Panc1 (cell line): ENCODE measurements around the gene CLCN1. TPM values are rescaled to one million over a fixed set of nuclear protein-coding genes. Genes with fewer than 3 reads are reported as not detected.

Source experiments
- ATAC-seq: fragments of 200-7000 bp; cut with Tn5 transposase; 2 replicates; pipeline ENCODE4 v1.9.1; 2020; ENCODE audit warnings: mild to moderate bottlenecking, moderate library complexity
- BruUV-seq: library from RNA; stranded (reverse); fragments of 400-500 nt; replicated peaks from 2 replicates; lab custom pipeline; 2021; lab: Mats Ljungman, UMichigan
- CTCF ChIA-PET: fragments of 300-600 bp; sonication (Branson Sonifier 250); formaldehyde crosslinking; loops from one replicate; lab custom pipeline; 2022; ENCODE audit warnings: antibody characterized with exemption; lab: Charles Lee
- POLR2A ChIA-PET: fragments of 300-600 bp; sonication (Branson Sonifier 250); formaldehyde crosslinking; loops from one replicate; lab custom pipeline; 2022; ENCODE audit warnings: antibody characterized with exemption; lab: Charles Lee
- DNase-seq: peaks from one replicate; pipeline ENCODE4 v3.0.0-alpha.2; 2010; ENCODE audit warnings: low read depth, low spot score
- H3K27ac ChIP-seq: 2 replicates; pipeline ENCODE4 v1.5.1; 2011; ENCODE audit warnings: mild to moderate bottlenecking, low read length, inconsistent platforms
- H3K27me3 ChIP-seq: fragments of 200-500 bp; sonication (Bioruptor generic); 2 replicates; pipeline ENCODE4 v1.6.0; 2014; ENCODE audit warnings: low read length, inconsistent platforms; ENCODE audit not compliant: control insufficient read depth, insufficient read depth
- H3K36me3 ChIP-seq: fragments of 200-500 bp; sonication (Bioruptor generic); 2 replicates; pipeline ENCODE4 v1.5.1; 2014; ENCODE audit warnings: inconsistent platforms, mild to moderate bottlenecking, low read length, moderate library complexity; ENCODE audit not compliant: control insufficient read depth, insufficient read depth
- H3K4me1 ChIP-seq: 2 replicates; pipeline ENCODE4 v1.5.1; 2011; ENCODE audit warnings: inconsistent platforms, mild to moderate bottlenecking, low read length, moderate library complexity; ENCODE audit not compliant: control insufficient read depth, insufficient read depth
- H3K4me3 ChIP-seq, 2 experiments: 2 replicates each; pipeline ENCODE4 v1.5.1; 2011 to 2012; ENCODE audit warnings: low read depth in 2 of 2, low read length in 2 of 2, mild to moderate bottlenecking in 2 of 2, inconsistent platforms in 1 of 2, moderate library complexity in 1 of 2
- H3K9me3 ChIP-seq: fragments of 200-500 bp; sonication (Bioruptor generic); 2 replicates; pipeline ENCODE4 v1.5.1; 2014; ENCODE audit warnings: low read depth, mild to moderate bottlenecking, inconsistent platforms, low read length, moderate library complexity; ENCODE audit not compliant: control insufficient read depth, insufficient read depth
- POLR2AphosphoS5 ChIP-seq: IDR thresholded peaks from 2 replicates; pipeline ENCODE4 v1.6.1; 2012; ENCODE audit warnings: mild to moderate bottlenecking, low read depth, low read length, moderate library complexity
- SIN3A ChIP-seq: IDR thresholded peaks from 2 replicates; pipeline ENCODE4 v1.6.1; 2012; ENCODE audit warnings: low read depth, mild to moderate bottlenecking, low read length, moderate library complexity, borderline replicate concordance; ENCODE audit not compliant: insufficient read depth
- TCF7L2 ChIP-seq: IDR thresholded peaks from 2 replicates; pipeline ENCODE4 v1.6.1; 2011; ENCODE audit warnings: mild to moderate bottlenecking, low read depth, low read length, inconsistent platforms
- in situ Hi-C: cut with HindIII; loops from 2 replicates; pipeline ENCODE4 v1.10.0; 2016; ENCODE audit warnings: low sequenced_read_pairs, low pct_unique_long_range_greater_than_20kb
- intact Hi-C: fragments of 100-400 bp; cut with micrococcal nuclease; formaldehyde crosslinking; loops from one replicate; pipeline ENCODE4 v1.10.0; 2022; ENCODE audit not compliant: unreplicated experiment
- total RNA-seq: library from RNA; stranded (reverse); gene quantifications from one replicate; pipeline ENCODE4 v1.2.1, GENCODE V29; 2021; ENCODE audit not compliant: unreplicated experiment
- TF ChIP-seq, protein P1 (sequence below), 2 experiments: IDR thresholded peaks; 2 replicates each; pipeline ENCODE4 v1.6.1; 2011 to 2012; ENCODE audit warnings: low read depth in 2 of 2, control low read depth in 1 of 2, low read length in 1 of 2, mild to moderate bottlenecking in 1 of 2, moderate library complexity in 1 of 2; ENCODE audit not compliant: insufficient read depth in 1 of 2
- TF ChIP-seq, protein P2 (sequence below): fragments of 450-650 bp; IDR thresholded peaks from 2 replicates; pipeline ENCODE4 v1.5.1; 2017; ENCODE audit warnings: mild to moderate bottlenecking

CLCN1 gene
- total RNA-seq, 1 experiment from 2014 or later, result 0.15 TPM

DNA sequence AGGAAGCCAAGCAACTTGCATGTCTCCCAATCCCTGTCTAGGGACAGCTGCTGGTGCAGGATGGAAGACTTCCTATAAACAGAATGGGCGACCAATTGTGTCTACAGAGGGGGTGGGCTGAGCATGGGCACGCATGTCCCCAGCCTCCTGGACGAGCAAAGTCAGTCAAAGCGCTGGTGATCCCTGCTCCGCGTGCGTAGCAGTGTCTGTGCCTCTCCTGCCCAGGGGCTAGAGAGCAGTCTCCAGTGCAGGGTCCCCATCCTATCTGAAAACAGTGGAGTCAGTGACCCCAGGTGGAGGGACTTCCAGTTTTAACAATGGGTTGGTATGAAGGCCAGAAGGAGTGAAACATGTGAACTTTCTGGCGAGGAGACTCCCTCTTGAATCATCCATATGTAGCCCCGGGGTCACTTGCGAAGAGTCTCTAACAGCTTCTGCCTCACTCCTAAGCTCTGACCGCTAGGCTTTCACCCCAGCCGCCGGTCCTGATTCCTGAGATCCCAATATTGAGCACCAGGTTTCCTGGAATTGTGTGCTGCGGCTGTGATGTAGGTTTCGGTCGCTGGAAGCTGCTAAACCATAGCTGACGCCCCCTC lies 28.5 kb upstream of the CLCN1 start:
- ATAC-seq, result no peak
- BruUV-seq, result TSS peak; percentile 88

DNA sequence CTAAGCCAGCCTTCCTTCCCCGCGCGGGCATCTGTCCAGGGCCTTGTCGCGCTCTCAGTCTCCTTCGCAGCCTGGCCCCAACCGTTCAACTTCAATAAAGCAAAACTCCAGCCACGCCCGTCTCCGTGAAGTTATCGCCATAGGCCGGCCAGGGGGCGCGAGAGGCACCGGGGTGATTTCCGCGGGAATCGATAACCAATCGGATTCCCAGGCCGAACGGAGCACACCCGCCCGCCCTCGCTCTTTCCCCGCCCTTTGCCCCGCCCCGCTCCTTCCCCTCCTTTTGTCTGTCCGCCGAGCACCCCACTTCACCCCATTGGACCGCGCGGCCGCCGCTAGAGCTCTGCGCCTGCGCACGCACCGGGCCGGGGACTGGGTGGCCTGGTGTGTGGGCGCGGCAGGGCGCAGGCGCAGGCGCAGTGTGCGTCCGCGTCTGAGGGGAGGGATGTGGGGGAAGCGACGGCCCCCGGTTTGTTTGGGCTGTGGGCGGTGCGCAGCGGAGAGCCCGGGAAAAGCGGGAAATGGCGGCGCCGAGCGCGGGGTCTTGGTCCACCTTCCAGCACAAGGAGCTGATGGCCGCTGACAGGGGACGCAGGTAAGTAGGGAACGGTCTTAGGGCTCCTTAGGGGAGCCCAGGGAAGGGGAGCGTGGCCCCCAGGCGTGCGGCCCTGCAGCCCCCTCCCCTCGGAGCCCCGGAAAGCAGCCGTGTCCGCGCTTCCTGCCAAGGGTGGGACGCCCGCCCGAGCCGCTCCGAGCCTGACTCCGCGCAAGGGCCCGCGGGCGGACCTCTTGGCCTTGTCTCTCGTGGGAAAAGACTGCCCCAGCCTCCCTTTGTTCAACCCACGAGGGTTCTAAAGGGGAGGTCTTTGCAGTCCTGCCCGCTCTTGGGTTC lies 27.7 kb upstream of the CLCN1 start, which contains the start of gene CASP2:
CASP2 (plus strand) TSS at position 417 of the 892 bp plus-strand sequence; CDS start at position 522, 105 bp downstream.
- DNase-seq (peak; percentile 72), ATAC-seq (peak; percentile 96)
- Histone ChIP-seq H3K9me3 (peaks cover 4% of the 10 kb centered on the region; the same call in 1 of the 2 replicates), H3K36me3 (peaks cover 7% of the 10 kb centered on the region), H3K4me1 (peaks cover 24% of the 10 kb centered on the region), H3K27ac (peak within 1 kb of the TSS; percentile 96), H3K4me3 (peak within 1 kb of the TSS; percentile 97 to 98), H3K27me3 (no peaks in the 10 kb centered on the region)
- no TSS peak for BruUV-seq
- intact Hi-C loops (no loop called here), in situ Hi-C loops (no loop called here)
- ChIA-PET POLR2A (interaction anchor here (0.6 to 0.7 kb wide), 3 partner anchors 11 to 92 kb away, joined by 3 to 10 read pairs (median 6); no protein-coding TSS in a partner anchor), CTCF (interaction anchor here (0.9 kb wide), 1 partner anchor 25 kb away, joined by 8 read pairs; the partner anchor contains the start of gene GSTK1)
- TF ChIP-seq, protein P1, sequence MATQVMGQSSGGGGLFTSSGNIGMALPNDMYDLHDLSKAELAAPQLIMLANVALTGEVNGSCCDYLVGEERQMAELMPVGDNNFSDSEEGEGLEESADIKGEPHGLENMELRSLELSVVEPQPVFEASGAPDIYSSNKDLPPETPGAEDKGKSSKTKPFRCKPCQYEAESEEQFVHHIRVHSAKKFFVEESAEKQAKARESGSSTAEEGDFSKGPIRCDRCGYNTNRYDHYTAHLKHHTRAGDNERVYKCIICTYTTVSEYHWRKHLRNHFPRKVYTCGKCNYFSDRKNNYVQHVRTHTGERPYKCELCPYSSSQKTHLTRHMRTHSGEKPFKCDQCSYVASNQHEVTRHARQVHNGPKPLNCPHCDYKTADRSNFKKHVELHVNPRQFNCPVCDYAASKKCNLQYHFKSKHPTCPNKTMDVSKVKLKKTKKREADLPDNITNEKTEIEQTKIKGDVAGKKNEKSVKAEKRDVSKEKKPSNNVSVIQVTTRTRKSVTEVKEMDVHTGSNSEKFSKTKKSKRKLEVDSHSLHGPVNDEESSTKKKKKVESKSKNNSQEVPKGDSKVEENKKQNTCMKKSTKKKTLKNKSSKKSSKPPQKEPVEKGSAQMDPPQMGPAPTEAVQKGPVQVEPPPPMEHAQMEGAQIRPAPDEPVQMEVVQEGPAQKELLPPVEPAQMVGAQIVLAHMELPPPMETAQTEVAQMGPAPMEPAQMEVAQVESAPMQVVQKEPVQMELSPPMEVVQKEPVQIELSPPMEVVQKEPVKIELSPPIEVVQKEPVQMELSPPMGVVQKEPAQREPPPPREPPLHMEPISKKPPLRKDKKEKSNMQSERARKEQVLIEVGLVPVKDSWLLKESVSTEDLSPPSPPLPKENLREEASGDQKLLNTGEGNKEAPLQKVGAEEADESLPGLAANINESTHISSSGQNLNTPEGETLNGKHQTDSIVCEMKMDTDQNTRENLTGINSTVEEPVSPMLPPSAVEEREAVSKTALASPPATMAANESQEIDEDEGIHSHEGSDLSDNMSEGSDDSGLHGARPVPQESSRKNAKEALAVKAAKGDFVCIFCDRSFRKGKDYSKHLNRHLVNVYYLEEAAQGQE (IDR thresholded peaks at IDR 0.05; ENCODE audit: insufficient read depth in 1 of 2, low read depth in 2 of 2, low read length in 1 of 2), result 0 out of 4 replicates have a peak, but pooled peaks of 1 of the 2 experiments have one; percentile 22
- TF ChIP-seq TCF7L2, result no peak
- peak; percentile 72; the same call in 1 of the 2 replicates for TF ChIP-seq POLR2AphosphoS5
- TF ChIP-seq SIN3A, result no peak
- TF ChIP-seq, protein P2, sequence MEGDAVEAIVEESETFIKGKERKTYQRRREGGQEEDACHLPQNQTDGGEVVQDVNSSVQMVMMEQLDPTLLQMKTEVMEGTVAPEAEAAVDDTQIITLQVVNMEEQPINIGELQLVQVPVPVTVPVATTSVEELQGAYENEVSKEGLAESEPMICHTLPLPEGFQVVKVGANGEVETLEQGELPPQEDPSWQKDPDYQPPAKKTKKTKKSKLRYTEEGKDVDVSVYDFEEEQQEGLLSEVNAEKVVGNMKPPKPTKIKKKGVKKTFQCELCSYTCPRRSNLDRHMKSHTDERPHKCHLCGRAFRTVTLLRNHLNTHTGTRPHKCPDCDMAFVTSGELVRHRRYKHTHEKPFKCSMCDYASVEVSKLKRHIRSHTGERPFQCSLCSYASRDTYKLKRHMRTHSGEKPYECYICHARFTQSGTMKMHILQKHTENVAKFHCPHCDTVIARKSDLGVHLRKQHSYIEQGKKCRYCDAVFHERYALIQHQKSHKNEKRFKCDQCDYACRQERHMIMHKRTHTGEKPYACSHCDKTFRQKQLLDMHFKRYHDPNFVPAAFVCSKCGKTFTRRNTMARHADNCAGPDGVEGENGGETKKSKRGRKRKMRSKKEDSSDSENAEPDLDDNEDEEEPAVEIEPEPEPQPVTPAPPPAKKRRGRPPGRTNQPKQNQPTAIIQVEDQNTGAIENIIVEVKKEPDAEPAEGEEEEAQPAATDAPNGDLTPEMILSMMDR, result no peak; the same call in 1 of the 2 replicates

More for the DNA sequence above, 28.5 kb upstream of the CLCN1 start:
- peaks cover 24% of the 10 kb centered on the region for H3K4me1 ChIP-seq
- peaks cover 4% of the 10 kb centered on the region; the same call in 1 of the 2 replicates for H3K9me3 ChIP-seq
- no peaks in the 10 kb centered on the region for H3K27me3 ChIP-seq
- TF ChIP-seq TCF7L2 (no peak), SIN3A (no peak), POLR2AphosphoS5 (no peak)
- TF ChIP-seq, protein P2, result no peak
- TF ChIP-seq, protein P1 (IDR thresholded peaks at IDR 0.05; ENCODE audit: insufficient read depth in 1 of 2, low read depth in 2 of 2, low read length in 1 of 2), result no peak
- POLR2A ChIA-PET, result no interaction called here
- CTCF ChIA-PET, result interaction anchor here (0.6 to 0.9 kb wide), 2 partner anchors 24 to 82 kb away, joined by 3 to 8 read pairs; partner anchors contain the start of gene GSTK1
- peak overlapping the region; percentile 97 to 98 for H3K4me3 ChIP-seq
- intact Hi-C loops (no loop called here), in situ Hi-C loops (no loop called here)
- DNase-seq, result no peak
- H3K27ac ChIP-seq, result peak overlapping the region; percentile 85
- H3K36me3 ChIP-seq, result peaks cover 5% of the 10 kb centered on the region
